Ishikawa (cell line): ENCODE data around the gene GTF2A1.

ENCODE experiments used
- CEBPB ChIP-seq: IDR thresholded peaks from 2 replicates; pipeline ENCODE4 v1.6.1; 2012
- EGR1 ChIP-seq: IDR thresholded peaks from 2 replicates; pipeline ENCODE4 v1.6.1; 2012
- EP300 ChIP-seq: IDR thresholded peaks from 2 replicates; pipeline ENCODE4 v1.6.1; 2012; ENCODE audit warnings: borderline replicate concordance
- FOXM1 ChIP-seq: IDR thresholded peaks from 2 replicates; pipeline ENCODE4 v1.6.1; 2012; ENCODE audit warnings: low read depth, borderline replicate concordance
- RAD21 ChIP-seq: IDR thresholded peaks from 2 replicates; pipeline ENCODE4 v1.6.1; 2012; ENCODE audit warnings: low read depth
- REST ChIP-seq: IDR thresholded peaks from 2 replicates; pipeline ENCODE4 v1.6.1; 2012; ENCODE audit warnings: low read depth, mild to moderate bottlenecking
- TAF1 ChIP-seq: IDR thresholded peaks from 2 replicates; pipeline ENCODE4 v1.6.1; 2012; ENCODE audit warnings: low read depth, mild to moderate bottlenecking
- YY1 ChIP-seq: IDR thresholded peaks from 2 replicates; pipeline ENCODE4 v1.6.1; 2012; ENCODE audit warnings: low read depth

- TF ChIP-seq CEBPB (no peak), FOXM1 (no peak), TAF1 (no peak), REST (no peak), EGR1 (no peak), YY1 (no peak), RAD21 (no peak), EP300 (no peak)
Measured at GRCh38 chr14:81246461-81247270, 25.9 kb upstream of the GTF2A1 start.
